Endometrium (tissue), 2 donors: ENCODE data around the gene POU5F1.

ENCODE experiments used
- FAIRE-seq: peaks from 2 replicates; lab custom pipeline; 2012; peaks lifted over from hg19 to GRCh38; lab: Jason Lieb, UNC
- donor health status: control.
- donor health status: control.

The POU5F1 gene

GRCh38 chr6:31140643-31141042 is 29.8 kb downstream of the POU5F1 start:
- FAIRE-seq = no peak

GRCh38 chr6:31139599-31139998 is 30.9 kb downstream of the POU5F1 start:
- FAIRE-seq = no peak

GRCh38 chr6:31138982-31139381 is 31.5 kb downstream of the POU5F1 start, which contains the start of gene PSORS1C2:
Gene PSORS1C2 (minus strand): TSS chr6:31139066. CDS start chr6:31139026, 40 bp downstream.
- no peak for FAIRE-seq

GRCh38 chr6:31135710-31136109 is 34.8 kb downstream of the POU5F1 start:
- no peak for FAIRE-seq

GRCh38 chr6:31132806-31133205 is 37.7 kb downstream of the POU5F1 start:
- FAIRE-seq = no peak

- FAIRE-seq = no peak
Observed at GRCh38 chr6:31131595-31131994, 38.9 kb downstream of the POU5F1 start.

GRCh38 chr6:31130751-31131150 is 39.7 kb downstream of the POU5F1 start:
- no peak for FAIRE-seq

- no peak for FAIRE-seq
Observed at GRCh38 chr6:31129130-31129529, 41.4 kb downstream of the POU5F1 start.

- FAIRE-seq = no peak
Observed at GRCh38 chr6:31128093-31128676, 42.3 kb downstream of the POU5F1 start.

GRCh38 chr6:31126396-31127175 is 43.9 kb downstream of the POU5F1 start:
- no peak for FAIRE-seq

GRCh38 chr6:31125586-31126363 is 44.7 kb downstream of the POU5F1 start:
- FAIRE-seq = no peak

- no peak for FAIRE-seq
Observed at GRCh38 chr6:31125162-31125561, 45.3 kb downstream of the POU5F1 start.

GRCh38 chr6:31122791-31123706 is 47.4 kb downstream of the POU5F1 start:
- FAIRE-seq = no peak

GRCh38 chr6:31121131-31121790 is 49.2 kb downstream of the POU5F1 start:
- no peak for FAIRE-seq

GRCh38 chr6:31120151-31120915 is 50.1 kb downstream of the POU5F1 start, which contains the start of gene CDSN:
Gene CDSN (minus strand): TSS chr6:31120446. CDS start chr6:31120419, 27 bp downstream.
- no peak for FAIRE-seq

- FAIRE-seq = no peak
Observed at GRCh38 chr6:31118178-31118577, 52.3 kb downstream of the POU5F1 start.

GRCh38 chr6:31116661-31117385 is 53.7 kb downstream of the POU5F1 start:
- no peak for FAIRE-seq

- no peak for FAIRE-seq
Observed at GRCh38 chr6:31115941-31116560, 54.4 kb downstream of the POU5F1 start.
